Osteoblast (primary cell): ENCODE results near the gene OR6N1. TPM values are rescaled to one million over a fixed set of nuclear protein-coding genes. Genes with fewer than 3 reads are reported as not detected.

ENCODE experiments used
- DNase-seq: peaks from one replicate; pipeline ENCODE4 v3.0.0; 2011; ENCODE audit warnings: low spot score, mixed read lengths; ENCODE audit not compliant: insufficient read length; ENCODE audit errors: missing footprints
- H2AFZ ChIP-seq: 2 replicates; pipeline ENCODE4 v1.6.0; 2011; ENCODE audit warnings: mild to moderate bottlenecking, low read length
- H3K27ac ChIP-seq: 2 replicates; pipeline ENCODE4 v1.5.1; 2011; ENCODE audit warnings: mild to moderate bottlenecking, low read depth, low read length, moderate library complexity
- H3K27me3 ChIP-seq: 2 replicates; pipeline ENCODE4 v1.6.0; 2012; ENCODE audit warnings: mild to moderate bottlenecking, control low read depth, inconsistent platforms, low read length, moderate library complexity; ENCODE audit not compliant: insufficient read depth
- H3K36me3 ChIP-seq: 2 replicates; pipeline ENCODE4 v1.5.1; 2011; ENCODE audit warnings: mild to moderate bottlenecking, low read length, control low read depth, moderate library complexity; ENCODE audit not compliant: insufficient read depth
- H3K4me1 ChIP-seq: 2 replicates; pipeline ENCODE4 v1.5.1; 2011; ENCODE audit warnings: mild to moderate bottlenecking, low read length, control low read depth, moderate library complexity; ENCODE audit not compliant: insufficient read depth
- H3K4me2 ChIP-seq: 2 replicates; pipeline ENCODE4 v1.6.0; 2011; ENCODE audit warnings: mild to moderate bottlenecking, low read length; ENCODE audit not compliant: insufficient read depth
- H3K4me3 ChIP-seq: fragments of 200-600 bp; sonication (generic); 3 replicates; pipeline ENCODE4 v1.5.1; 2012; ENCODE audit warnings: mild to moderate bottlenecking, low read length, inconsistent platforms; ENCODE audit not compliant: insufficient read depth
- H3K79me2 ChIP-seq: 2 replicates; pipeline ENCODE4 v1.6.0; 2012; ENCODE audit warnings: mild to moderate bottlenecking, low read length, control low read depth, inconsistent platforms; ENCODE audit not compliant: insufficient read depth
- H3K9me3 ChIP-seq: 2 replicates; pipeline ENCODE4 v1.5.1; 2011; ENCODE audit warnings: low read depth, low read length, control low read depth
- H4K20me1 ChIP-seq: 2 replicates; pipeline ENCODE4 v1.6.0; 2012; ENCODE audit warnings: mild to moderate bottlenecking, low read length, control low read depth; ENCODE audit not compliant: insufficient read depth
- CTCF ChIP-seq: IDR thresholded peaks from 2 replicates; pipeline ENCODE4 v1.5.1; 2011; ENCODE audit warnings: mild to moderate bottlenecking, low read depth, low read length, moderate library complexity; ENCODE audit errors: extremely low read depth
- total RNA-seq: library from RNA; depleted of rRNA; stranded (reverse); fragments of >200 nt; gene quantifications from 2 replicates; pipeline ENCODE4 v1.2.3, GENCODE V29; 2012

Gene OR6N1
- total RNA-seq, 1 donor: not detected

- no peaks in the 10 kb centered on the region for H3K27me3 ChIP-seq
- no peaks in the 10 kb centered on the region for H3K79me2 ChIP-seq
- H2AFZ ChIP-seq: no peak overlapping the region
- no peak for DNase-seq
- H3K27ac ChIP-seq: no peak overlapping the region
- H3K4me3 ChIP-seq: no peak overlapping the region
- no peaks in the 10 kb centered on the region for H4K20me1 ChIP-seq
- H3K4me2 ChIP-seq: no peak overlapping the region
- H3K36me3 ChIP-seq: no peaks in the 10 kb centered on the region
- H3K9me3 ChIP-seq: no peaks in the 10 kb centered on the region
- TF ChIP-seq CTCF: no peak
- H3K4me1 ChIP-seq: no peaks in the 10 kb centered on the region
Observed at GRCh38 chr1:158798531-158798930, 26.5 kb upstream of the OR6N1 start.

DNA sequence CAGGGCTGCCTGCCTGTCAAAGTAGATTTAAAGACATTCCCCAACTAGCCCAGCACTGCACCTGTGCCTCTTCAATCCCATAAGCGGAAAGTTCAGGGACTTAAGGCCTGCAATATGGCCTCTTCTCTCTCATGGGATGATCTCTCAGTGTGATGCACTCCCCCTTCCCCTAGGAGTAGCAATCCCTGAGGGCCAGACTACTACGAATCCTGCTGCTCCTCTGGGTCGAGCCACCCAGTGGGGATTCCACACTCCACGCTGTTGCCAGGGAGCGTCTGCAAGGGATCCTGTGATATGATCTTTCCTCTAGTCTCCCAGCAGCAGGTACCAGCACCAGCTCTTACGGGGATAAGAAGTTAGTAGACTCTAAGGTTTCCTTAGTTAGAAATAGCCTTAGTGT is 22.3 kb upstream of the OR6N1 start:
- H2AFZ ChIP-seq: no peak overlapping the region
- TF ChIP-seq CTCF: no peak
- no peak overlapping the region for H3K4me2 ChIP-seq
- H3K4me1 ChIP-seq: no peaks in the 10 kb centered on the region
- H3K9me3 ChIP-seq: no peaks in the 10 kb centered on the region
- DNase-seq: no peak
- H3K36me3 ChIP-seq: no peaks in the 10 kb centered on the region
- H4K20me1 ChIP-seq: no peaks in the 10 kb centered on the region
- H3K27ac ChIP-seq: no peak overlapping the region
- H3K79me2 ChIP-seq: no peaks in the 10 kb centered on the region
- no peak overlapping the region for H3K4me3 ChIP-seq
- H3K27me3 ChIP-seq: no peaks in the 10 kb centered on the region

- Histone ChIP-seq H4K20me1 (no peaks in the 10 kb centered on the region), H3K36me3 (no peaks in the 10 kb centered on the region), H3K9me3 (no peaks in the 10 kb centered on the region), H3K4me3 (no peak overlapping the region), H3K27me3 (no peaks in the 10 kb centered on the region), H3K4me2 (no peak overlapping the region), H3K27ac (no peak overlapping the region), H3K4me1 (no peaks in the 10 kb centered on the region), H2AFZ (no peak overlapping the region), H3K79me2 (no peaks in the 10 kb centered on the region)
- TF ChIP-seq CTCF: no peak
- no peak for DNase-seq
Observed at GRCh38 chr1:158793604-158794003, 21.6 kb upstream of the OR6N1 start.

GRCh38 chr1:158781104-158781503 is 9.1 kb upstream of the OR6N1 start, which contains the start of gene OR6N2:
Gene OR6N2, minus strand, starts transcription at chr1:158781204. Its CDS starts 3,569 bp downstream, at chr1:158777635.
- Histone ChIP-seq H3K9me3 (no peaks in the 10 kb centered on the region), H3K4me3 (no peak within 1 kb of the TSS), H3K27ac (no peak within 1 kb of the TSS), H3K79me2 (no peaks in the 10 kb centered on the region), H4K20me1 (no peaks in the 10 kb centered on the region), H3K4me2 (no peak within 1 kb of the TSS), H3K4me1 (no peaks in the 10 kb centered on the region), H3K36me3 (no peaks in the 10 kb centered on the region), H3K27me3 (no peaks in the 10 kb centered on the region), H2AFZ (no peak within 1 kb of the TSS)
- DNase-seq: no peak
- TF ChIP-seq CTCF: no peak
